ENCODE results near the gene RNU6-1.

Gene RNU6-1

GRCh38 chr15:67807141-67807540, 32.7 kb downstream of the RNU6-1 start:
- no peak for DNase-seq (ENCODE audit: extremely low read depth, low read depth)
- no peak for TF ChIP-seq CTCF (IDR thresholded peaks at IDR 0.05; ENCODE audit: low read depth, low read length, missing control alignments)
- no peak overlapping the region for H3K4me3 ChIP-seq (replicated peaks; ENCODE audit: low read depth, low read length)

- no peak overlapping the region for H3K4me3 ChIP-seq (replicated peaks; ENCODE audit: low read depth, low read length)
- no peak for DNase-seq (ENCODE audit: extremely low read depth, low read depth)
- TF ChIP-seq CTCF (IDR thresholded peaks at IDR 0.05; ENCODE audit: low read depth, low read length, missing control alignments), result no peak
Observed at GRCh38 chr15:67806536-67806935, 33.3 kb downstream of the RNU6-1 start.

GRCh38 chr15:67805666-67806516, 34.0 kb downstream of the RNU6-1 start:
- DNase-seq (ENCODE audit: extremely low read depth, low read depth), result no peak
- no peak overlapping the region for H3K4me3 ChIP-seq (replicated peaks; ENCODE audit: low read depth, low read length)
- no peak for TF ChIP-seq CTCF (IDR thresholded peaks at IDR 0.05; ENCODE audit: low read depth, low read length, missing control alignments)

- DNase-seq (ENCODE audit: extremely low read depth, low read depth), result no peak
- no peak overlapping the region for H3K4me3 ChIP-seq (replicated peaks; ENCODE audit: low read depth, low read length)
- TF ChIP-seq CTCF (IDR thresholded peaks at IDR 0.05; ENCODE audit: low read depth, low read length, missing control alignments), result no peak
Observed at GRCh38 chr15:67805008-67805665, 34.7 kb downstream of the RNU6-1 start.

GRCh38 chr15:67803996-67804843, 35.6 kb downstream of the RNU6-1 start:
- TF ChIP-seq CTCF (IDR thresholded peaks at IDR 0.05; ENCODE audit: low read depth, low read length, missing control alignments), result no peak
- H3K4me3 ChIP-seq (replicated peaks; ENCODE audit: low read depth, low read length), result no peak overlapping the region
- no peak for DNase-seq (ENCODE audit: extremely low read depth, low read depth)

GRCh38 chr15:67803299-67803698, 36.5 kb downstream of the RNU6-1 start:
- DNase-seq (ENCODE audit: extremely low read depth, low read depth), result no peak
- TF ChIP-seq CTCF (IDR thresholded peaks at IDR 0.05; ENCODE audit: low read depth, low read length, missing control alignments), result no peak
- H3K4me3 ChIP-seq (replicated peaks; ENCODE audit: low read depth, low read length), result no peak overlapping the region

Data from HFF-Myc (cell line).